Transverse colon (tissue), 4 donors: ENCODE results near the gene PLCZ1.

ENCODE experiments used
- POLR2A ChIP-seq: fragments of 450-650 bp; IDR thresholded peaks from one replicate; pipeline ENCODE4 v1.6.1; 2016; ENCODE audit warnings: antibody characterized with exemption, mild to moderate bottlenecking, moderate library complexity
- POLR2AphosphoS5 ChIP-seq, 3 donors: sonication (generic); formaldehyde crosslinking; IDR thresholded peaks; one replicate each; pipeline ENCODE4 v1.6.1; 2016; ENCODE audit warnings: antibody characterized with exemption in 3 of 3
- TF ChIP-seq, protein P1 (sequence below), 5 experiments: fragments of 200-600 bp in 3 of 5; fragments of 450-650 bp in 2 of 5; sonication (generic) in 3 of 5; IDR thresholded peaks; 1 replicate in 2 of 5; 2 replicates in 3 of 5; pipeline ENCODE4 v1.5.1; 2016 to 2017; ENCODE audit warnings: antibody characterized with exemption in 5 of 5, inconsistent platforms in 3 of 5, mild to moderate bottlenecking in 2 of 5, moderate library complexity in 1 of 5

GRCh38 chr12:18703321-18703720 lies 34.5 kb downstream of the PLCZ1 start:
- TF ChIP-seq, protein P1, sequence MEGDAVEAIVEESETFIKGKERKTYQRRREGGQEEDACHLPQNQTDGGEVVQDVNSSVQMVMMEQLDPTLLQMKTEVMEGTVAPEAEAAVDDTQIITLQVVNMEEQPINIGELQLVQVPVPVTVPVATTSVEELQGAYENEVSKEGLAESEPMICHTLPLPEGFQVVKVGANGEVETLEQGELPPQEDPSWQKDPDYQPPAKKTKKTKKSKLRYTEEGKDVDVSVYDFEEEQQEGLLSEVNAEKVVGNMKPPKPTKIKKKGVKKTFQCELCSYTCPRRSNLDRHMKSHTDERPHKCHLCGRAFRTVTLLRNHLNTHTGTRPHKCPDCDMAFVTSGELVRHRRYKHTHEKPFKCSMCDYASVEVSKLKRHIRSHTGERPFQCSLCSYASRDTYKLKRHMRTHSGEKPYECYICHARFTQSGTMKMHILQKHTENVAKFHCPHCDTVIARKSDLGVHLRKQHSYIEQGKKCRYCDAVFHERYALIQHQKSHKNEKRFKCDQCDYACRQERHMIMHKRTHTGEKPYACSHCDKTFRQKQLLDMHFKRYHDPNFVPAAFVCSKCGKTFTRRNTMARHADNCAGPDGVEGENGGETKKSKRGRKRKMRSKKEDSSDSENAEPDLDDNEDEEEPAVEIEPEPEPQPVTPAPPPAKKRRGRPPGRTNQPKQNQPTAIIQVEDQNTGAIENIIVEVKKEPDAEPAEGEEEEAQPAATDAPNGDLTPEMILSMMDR (IDR thresholded peaks at IDR 0.05) = no peak
- TF ChIP-seq POLR2A (no peak), POLR2AphosphoS5 (IDR thresholded peaks at IDR 0.05) (no peak)
